Suprapubic skin (tissue), 4 donors: ENCODE measurements around the gene MS4A15. TPM values are rescaled to one million over a fixed set of nuclear protein-coding genes. Genes with fewer than 3 reads are reported as not detected.

ENCODE experiments used
- DNase-seq, 2 donors: peaks; one replicate each; pipeline ENCODE4 v3.0.0-alpha.2; 2019; ENCODE audit warnings: low spot score in 2 of 2
- H3K27ac ChIP-seq: fragments of 200-600 bp; sonication (generic); one replicate; pipeline ENCODE4 v1.5.1; 2019
- H3K27me3 ChIP-seq: fragments of 200-600 bp; sonication (generic); one replicate; pipeline ENCODE4 v1.5.1; 2019
- H3K36me3 ChIP-seq: fragments of 200-600 bp; sonication (generic); one replicate; pipeline ENCODE4 v1.5.1; 2019
- H3K4me1 ChIP-seq: fragments of 200-600 bp; sonication (generic); one replicate; pipeline ENCODE4 v1.5.1; 2019
- H3K4me3 ChIP-seq: fragments of 200-600 bp; sonication (generic); one replicate; pipeline ENCODE4 v1.5.1; 2019; ENCODE audit warnings: mild to moderate bottlenecking
- H3K9me3 ChIP-seq: fragments of 200-600 bp; sonication (generic); one replicate; pipeline ENCODE4 v1.5.1; 2019
- CTCF ChIP-seq, 2 donors: fragments of 200-600 bp in 1 of 2; fragments of 450-650 bp in 1 of 2; sonication (generic) in 1 of 2; IDR thresholded peaks; one replicate each; pipeline ENCODE4 v1.5.1; 2016 to 2019; ENCODE audit warnings: antibody characterized with exemption in 2 of 2, mild to moderate bottlenecking in 1 of 2, moderate library complexity in 1 of 2
- EP300 ChIP-seq: sonication (generic); formaldehyde crosslinking; IDR thresholded peaks from one replicate; pipeline ENCODE4 v1.6.1; 2017; ENCODE audit warnings: antibody characterized with exemption
- POLR2A ChIP-seq, 2 donors: fragments of 450-650 bp; IDR thresholded peaks; one replicate each; pipeline ENCODE4 v1.6.1; 2017; ENCODE audit warnings: antibody characterized with exemption in 2 of 2, mild to moderate bottlenecking in 2 of 2, moderate library complexity in 2 of 2
- POLR2AphosphoS5 ChIP-seq, 3 donors: sonication (generic); formaldehyde crosslinking; IDR thresholded peaks; one replicate each; pipeline ENCODE4 v1.6.1; 2017; ENCODE audit warnings: antibody characterized with exemption in 3 of 3
- WGBS: methylation state at CpG from one replicate; pipeline ENCODE4 v1.1.5; 2018; 5-methylcytosine and 5-hydroxymethylcytosine counted together
- total RNA-seq, 4 donors: library from RNA; depleted of rRNA; stranded (reverse); fragments of >200 nt; gene quantifications; one replicate each; pipeline ENCODE4 v1.1.0, GENCODE V29; 2016

The MS4A15 gene
- total RNA-seq, 4 donors from 2014 or later, result not detected

GRCh38 chr11:60718524-60719316 is 37.9 kb upstream of the MS4A15 start:
- 78% methylated on average over 10 of the region's 10 CpGs for WGBS
- no peaks in the 10 kb centered on the region for H3K4me1 ChIP-seq
- H3K27ac ChIP-seq, result no peak overlapping the region
- H3K9me3 ChIP-seq, result peaks cover 3% of the 10 kb centered on the region
- DNase-seq, result no peak
- TF ChIP-seq POLR2A (IDR thresholded peaks at IDR 0.05) (no peak), EP300 (no peak), CTCF (IDR thresholded peaks at IDR 0.05) (no peak), POLR2AphosphoS5 (IDR thresholded peaks at IDR 0.05) (no peak)
- H3K36me3 ChIP-seq, result no peaks in the 10 kb centered on the region
- H3K27me3 ChIP-seq, result no peaks in the 10 kb centered on the region
- no peak overlapping the region for H3K4me3 ChIP-seq

GRCh38 chr11:60719391-60719790 is 37.3 kb upstream of the MS4A15 start:
- DNase-seq, result no peak
- TF ChIP-seq POLR2AphosphoS5 (IDR thresholded peaks at IDR 0.05), result no peak
- TF ChIP-seq CTCF (IDR thresholded peaks at IDR 0.05), result no peak
- TF ChIP-seq POLR2A (IDR thresholded peaks at IDR 0.05), result no peak
- no peak for TF ChIP-seq EP300
- H3K9me3 ChIP-seq, result peaks cover 3% of the 10 kb centered on the region
- no peaks in the 10 kb centered on the region for H3K36me3 ChIP-seq
- WGBS, result 83% methylated on average over 4 of the region's 4 CpGs
- H3K4me1 ChIP-seq, result no peaks in the 10 kb centered on the region
- H3K27me3 ChIP-seq, result no peaks in the 10 kb centered on the region
- no peak overlapping the region for H3K4me3 ChIP-seq
- H3K27ac ChIP-seq, result no peak overlapping the region

- no peak for DNase-seq
- 84% methylated on average over 6 of the region's 6 CpGs for WGBS
Observed at GRCh38 chr11:60720460-60720859, 36.2 kb upstream of the MS4A15 start.

GRCh38 chr11:60724420-60724819 is 32.2 kb upstream of the MS4A15 start, which contains the start of gene MS4A18:
Gene MS4A18 (plus strand): TSS chr11:60724720.
- Histone ChIP-seq H3K36me3 (no peaks in the 10 kb centered on the region), H3K9me3 (no peaks in the 10 kb centered on the region), H3K4me1 (no peaks in the 10 kb centered on the region), H3K27me3 (peaks cover 3% of the 10 kb centered on the region), H3K27ac (no peak within 1 kb of the TSS), H3K4me3 (no peak within 1 kb of the TSS)
- no peak for TF ChIP-seq POLR2A (IDR thresholded peaks at IDR 0.05)
- no peak for TF ChIP-seq EP300
- TF ChIP-seq CTCF (IDR thresholded peaks at IDR 0.05), result no peak
- no peak for TF ChIP-seq POLR2AphosphoS5 (IDR thresholded peaks at IDR 0.05)
- 94% methylated on average over 2 of the region's 3 CpGs for WGBS
- DNase-seq, result no peak

More at GRCh38 chr11:60720460-60720859, 36.2 kb upstream of the MS4A15 start:
- no peaks in the 10 kb centered on the region for H3K4me1 ChIP-seq
- H3K36me3 ChIP-seq, result no peaks in the 10 kb centered on the region
- no peak for TF ChIP-seq POLR2AphosphoS5 (IDR thresholded peaks at IDR 0.05)
- TF ChIP-seq EP300, result no peak
- no peak for TF ChIP-seq POLR2A (IDR thresholded peaks at IDR 0.05)
- TF ChIP-seq CTCF (IDR thresholded peaks at IDR 0.05), result no peak
- H3K27ac ChIP-seq, result no peak overlapping the region
- H3K27me3 ChIP-seq, result no peaks in the 10 kb centered on the region
- H3K9me3 ChIP-seq, result peaks cover 3% of the 10 kb centered on the region
- H3K4me3 ChIP-seq, result no peak overlapping the region

- H3K9me3 ChIP-seq, result no peaks in the 10 kb centered on the region
- peaks cover 3% of the 10 kb centered on the region for H3K27me3 ChIP-seq
- no peaks in the 10 kb centered on the region for H3K4me1 ChIP-seq
- WGBS, result 64% methylated on average over 1 of the region's 1 CpG
- TF ChIP-seq POLR2A (IDR thresholded peaks at IDR 0.05), result no peak
- TF ChIP-seq EP300, result no peak
- no peak for TF ChIP-seq CTCF (IDR thresholded peaks at IDR 0.05)
- no peak for TF ChIP-seq POLR2AphosphoS5 (IDR thresholded peaks at IDR 0.05)
- no peaks in the 10 kb centered on the region for H3K36me3 ChIP-seq
- no peak overlapping the region for H3K4me3 ChIP-seq
- no peak for DNase-seq
- H3K27ac ChIP-seq, result no peak overlapping the region
Observed at GRCh38 chr11:60725592-60725991, 31.1 kb upstream of the MS4A15 start.
